Skeletal muscle satellite cell (primary cell): ENCODE results near the gene SERINC4. TPM values are rescaled to one million over a fixed set of nuclear protein-coding genes. Genes with fewer than 3 reads are reported as not detected.
"Not testable (repeated sequence)": the region's sequence is repeated elsewhere in the genome, so short reads cannot be mapped to it uniquely, and the experiment has no call there.

Source experiments
- H3K27me3 ChIP-seq: 2 replicates; pipeline ENCODE4 v1.7.0; 2013; ENCODE audit warnings: low read length; ENCODE audit not compliant: control insufficient read depth, insufficient read depth
- H3K36me3 ChIP-seq: 2 replicates; pipeline ENCODE4 v1.7.0; 2013; ENCODE audit warnings: mild to moderate bottlenecking, control low read depth, low read length; ENCODE audit not compliant: insufficient read depth
- H3K4me1 ChIP-seq: 2 replicates; pipeline ENCODE4 v1.7.0; 2013; ENCODE audit warnings: low read length; ENCODE audit not compliant: control insufficient read depth, insufficient read depth
- H3K4me2 ChIP-seq: 2 replicates; pipeline ENCODE4 v1.7.0; 2013; ENCODE audit warnings: mild to moderate bottlenecking, low read length
- H3K4me3 ChIP-seq: 2 replicates; pipeline ENCODE4 v1.7.0; 2013; ENCODE audit warnings: low read length
- H3K9ac ChIP-seq: 2 replicates; pipeline ENCODE4 v1.7.0; 2013; ENCODE audit warnings: mild to moderate bottlenecking, low read depth, low read length, moderate library complexity
- H3K9me3 ChIP-seq: replicated peaks from 2 replicates; pipeline ENCODE4 v1.7.0; 2013; ENCODE audit warnings: mild to moderate bottlenecking, control low read depth, low read length
- small RNA-seq: library from RNA; depleted of rRNA; stranded (forward); fragments of <200 nt; gene quantifications from one replicate; pipeline ENCODE3, GENCODE V24; 2012

Gene SERINC4

GRCh38 chr15:43746245-43746902 is 53.6 kb downstream of the SERINC4 start, which contains the start of gene PDIA3:
TSS of gene PDIA3 (plus strand) at chr15:43746438. CDS start at chr15:43746540, 102 bp downstream.
- not testable (repeated sequence) for H3K27me3 ChIP-seq, H3K36me3 ChIP-seq, H3K9me3 ChIP-seq
- peak within 1 kb of the TSS; percentile 98 for H3K9ac ChIP-seq
- peak within 1 kb of the TSS; percentile 93 for H3K4me3 ChIP-seq
- H3K4me2 ChIP-seq = peak within 1 kb of the TSS; percentile 77
- H3K4me1 ChIP-seq = peaks cover 19% of the 10 kb centered on the region

Small RNA genes lying within 50 kb of the gene (small RNA-seq; reads per million reads assigned to genes)
- gene MIR1282 = not detected
